Measurements from ENCODE around the gene OR56A5.

Gene OR56A5

GRCh38 chr11:5994791-5995190 lies 26.5 kb upstream of the OR56A5 start:
- H3K4me3 ChIP-seq (replicated peaks; ENCODE audit: low read depth, low read length) = no peak overlapping the region
- DNase-seq (ENCODE audit: extremely low read depth, low read depth) = no peak
- no peak for TF ChIP-seq CTCF (IDR thresholded peaks at IDR 0.05; ENCODE audit: low read depth, low read length, missing control alignments)

DNA sequence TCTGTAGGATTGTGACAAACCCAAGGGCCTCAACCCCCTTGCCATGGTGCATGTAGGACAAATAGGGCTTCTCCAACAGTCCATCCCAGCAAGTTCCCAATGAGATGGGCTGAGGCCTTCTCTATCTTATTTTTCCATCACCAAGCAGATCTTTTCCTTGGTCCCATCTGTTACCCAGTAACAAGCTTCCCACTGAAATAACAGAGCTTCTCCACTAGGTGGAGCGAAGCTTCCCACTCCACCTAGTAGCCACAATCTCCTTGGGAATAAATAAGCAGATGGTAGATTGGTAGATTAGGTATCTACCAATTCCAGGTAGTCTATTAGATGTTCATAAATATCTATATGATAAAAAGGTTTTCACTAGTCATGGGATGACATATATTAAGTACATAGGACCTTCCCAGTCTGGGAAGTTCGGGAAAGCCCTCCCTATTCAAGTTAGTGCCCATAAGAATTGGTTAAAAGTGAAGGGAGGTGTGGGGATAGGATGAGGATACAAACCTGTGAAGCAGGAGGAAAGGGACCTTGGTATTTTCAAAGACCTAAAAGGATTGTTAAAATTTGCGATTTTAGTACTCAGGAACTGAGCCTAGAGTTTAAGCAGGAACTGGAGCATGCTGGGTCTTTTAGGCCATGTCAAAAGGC lies 24.4 kb upstream of the OR56A5 start:
- peak; percentile 35 for TF ChIP-seq CTCF (IDR thresholded peaks at IDR 0.05; ENCODE audit: low read depth, low read length, missing control alignments)
- no peak for DNase-seq (ENCODE audit: extremely low read depth, low read depth)
- H3K4me3 ChIP-seq (replicated peaks; ENCODE audit: low read depth, low read length) = no peak overlapping the region

DNA sequence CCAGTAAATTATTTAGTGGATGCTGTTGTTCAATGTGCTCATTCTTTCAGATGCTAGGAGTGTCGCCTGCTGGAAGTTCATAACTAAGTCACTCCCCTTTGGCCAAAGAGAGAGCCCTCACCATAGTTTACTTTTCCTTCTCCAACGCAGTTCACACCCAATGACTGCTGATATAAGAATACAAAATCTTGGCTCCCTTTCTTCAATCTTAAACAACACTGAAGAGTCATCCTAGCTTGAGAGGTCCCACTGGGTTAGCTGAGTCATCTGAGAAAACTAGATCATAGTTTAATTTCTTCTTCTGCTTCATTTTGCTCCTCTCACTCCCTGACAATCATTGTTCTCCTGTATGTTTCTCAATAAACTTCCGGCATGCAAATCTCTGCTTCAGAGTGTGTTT lies 23.9 kb upstream of the OR56A5 start:
- DNase-seq (ENCODE audit: extremely low read depth, low read depth) = no peak
- no peak for TF ChIP-seq CTCF (IDR thresholded peaks at IDR 0.05; ENCODE audit: low read depth, low read length, missing control alignments)
- H3K4me3 ChIP-seq (replicated peaks; ENCODE audit: low read depth, low read length) = no peak overlapping the region

DNA sequence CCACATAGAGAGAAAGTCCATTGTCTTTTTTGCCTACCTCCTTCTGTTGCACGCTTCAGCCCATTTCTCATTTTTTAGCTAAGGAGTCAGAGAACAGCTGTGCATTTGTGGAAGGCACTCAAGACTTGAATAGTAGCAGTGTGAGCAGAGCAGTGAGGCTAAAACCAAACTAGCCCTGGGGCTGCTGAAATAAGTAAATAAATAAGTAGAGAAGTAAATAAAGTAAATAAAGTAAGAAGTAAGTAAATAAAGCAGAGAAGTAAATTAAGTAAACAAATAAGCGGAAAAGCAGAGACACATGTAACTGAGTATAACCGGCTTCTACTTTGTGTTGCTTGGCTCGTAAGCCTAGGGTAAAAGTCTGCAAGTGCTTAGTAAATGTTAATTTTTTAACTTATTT lies 20.9 kb upstream of the OR56A5 start:
- TF ChIP-seq CTCF (IDR thresholded peaks at IDR 0.05; ENCODE audit: low read depth, low read length, missing control alignments) = no peak
- no peak overlapping the region for H3K4me3 ChIP-seq (replicated peaks; ENCODE audit: low read depth, low read length)
- DNase-seq (ENCODE audit: extremely low read depth, low read depth) = no peak

DNA sequence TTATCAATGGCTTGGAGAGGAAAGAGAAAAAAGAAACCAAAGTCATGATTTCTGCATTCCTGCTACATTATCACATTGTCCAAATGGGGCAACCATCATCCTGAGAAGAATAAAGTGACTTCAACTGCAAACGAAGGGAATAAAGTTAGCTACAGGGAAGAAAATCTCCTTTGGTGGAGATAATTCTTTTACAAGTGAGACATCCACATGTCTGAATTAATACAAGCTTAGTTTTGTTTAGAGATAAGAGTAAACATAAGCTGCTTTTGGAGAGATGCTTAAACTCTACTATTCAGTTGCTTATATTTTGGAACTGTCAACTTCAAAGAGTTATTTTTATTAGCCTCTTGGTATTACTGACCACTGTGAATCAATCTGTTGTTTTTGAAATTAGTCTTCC lies 18.6 kb upstream of the OR56A5 start, which contains the start of gene OR52L1:
OR52L1 (minus strand) TSS at position 101 of the 400 bp plus-strand sequence; CDS start at position 46, 55 bp downstream.
- no peak for TF ChIP-seq CTCF (IDR thresholded peaks at IDR 0.05; ENCODE audit: low read depth, low read length, missing control alignments)
- no peak for DNase-seq (ENCODE audit: extremely low read depth, low read depth)
- H3K4me3 ChIP-seq (replicated peaks; ENCODE audit: low read depth, low read length) = no peak within 1 kb of the TSS

DNA sequence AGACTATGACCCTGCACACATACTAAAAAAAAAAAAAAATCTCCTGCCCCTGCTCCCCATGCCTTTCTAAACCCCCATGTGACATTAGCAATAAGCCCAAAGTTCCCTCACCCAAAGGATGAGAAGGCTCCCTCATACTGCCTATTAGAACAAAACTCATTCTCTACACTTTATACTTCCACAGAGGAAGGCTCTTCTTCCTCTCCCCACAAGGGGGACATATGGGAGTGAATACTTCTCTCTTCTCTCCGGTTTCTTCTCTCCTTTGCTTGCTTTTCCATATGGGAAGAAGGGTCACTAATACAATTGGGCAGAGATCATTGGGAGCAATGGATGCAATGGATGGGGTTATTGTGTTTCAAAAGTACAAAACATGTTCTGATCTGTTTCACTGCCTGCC lies 15.1 kb upstream of the OR56A5 start:
- no peak for TF ChIP-seq CTCF (IDR thresholded peaks at IDR 0.05; ENCODE audit: low read depth, low read length, missing control alignments)
- no peak overlapping the region for H3K4me3 ChIP-seq (replicated peaks; ENCODE audit: low read depth, low read length)
- no peak for DNase-seq (ENCODE audit: extremely low read depth, low read depth)

GRCh38 chr11:5973530-5973929 lies 5.2 kb upstream of the OR56A5 start:
- no peak for TF ChIP-seq CTCF (IDR thresholded peaks at IDR 0.05; ENCODE audit: low read depth, low read length, missing control alignments)
- no peak overlapping the region for H3K4me3 ChIP-seq (replicated peaks; ENCODE audit: low read depth, low read length)
- DNase-seq (ENCODE audit: extremely low read depth, low read depth) = no peak
